Calu3 (cell line): ENCODE measurements around the gene AGER. TPM values are rescaled to one million over a fixed set of nuclear protein-coding genes. Genes with fewer than 3 reads are reported as not detected.

ENCODE experiments used
- Bru-seq: library from RNA; stranded (reverse); fragments of 400-500 nt; gene quantifications from one replicate; lab custom pipeline; 2021; lab: Mats Ljungman, UMichigan
- BruChase-seq, 2 experiments: library from RNA; stranded (reverse); fragments of 400-500 nt; gene quantifications; one replicate each; lab custom pipeline; 2021; lab: Mats Ljungman, UMichigan
- BruUV-seq: library from RNA; stranded (reverse); fragments of 400-500 nt; replicated peaks from 2 replicates; lab custom pipeline; 2021; lab: Mats Ljungman, UMichigan
- CTCF ChIA-PET: fragments of 300-600 bp; sonication (Branson Sonifier 250); formaldehyde crosslinking; loops from one replicate; lab custom pipeline; 2022; ENCODE audit warnings: antibody characterized with exemption; lab: Charles Lee
- DNase-seq: peaks from one replicate; pipeline ENCODE4 v3.0.0; 2022
- H3K27ac Mint-ChIP-seq: one replicate; pipeline ENCODE4 v1.8.0; 2022; ENCODE audit warnings: mixed read lengths; ENCODE audit not compliant: unreplicated experiment
- H3K27me3 Mint-ChIP-seq: one replicate; pipeline ENCODE4 v1.8.0; 2022; ENCODE audit warnings: mixed read lengths; ENCODE audit not compliant: unreplicated experiment
- H3K36me3 Mint-ChIP-seq: one replicate; pipeline ENCODE4 v1.8.0; 2022; ENCODE audit warnings: mild to moderate bottlenecking, moderate library complexity, mixed read lengths; ENCODE audit not compliant: insufficient read depth, unreplicated experiment
- H3K4me1 Mint-ChIP-seq: one replicate; pipeline ENCODE4 v1.8.0; 2022; ENCODE audit warnings: mild to moderate bottlenecking, low read depth, mixed read lengths; ENCODE audit not compliant: unreplicated experiment
- H3K4me3 Mint-ChIP-seq: one replicate; pipeline ENCODE4 v1.8.0; 2022; ENCODE audit warnings: mild to moderate bottlenecking, low read depth, moderate library complexity, mixed read lengths; ENCODE audit not compliant: unreplicated experiment
- H3K9me3 Mint-ChIP-seq: one replicate; pipeline ENCODE4 v1.8.0; 2022; ENCODE audit warnings: low read depth, mixed read lengths; ENCODE audit not compliant: unreplicated experiment
- intact Hi-C: fragments of 100-400 bp; cut with micrococcal nuclease; formaldehyde crosslinking; loops from one replicate; pipeline ENCODE4 v1.10.0; 2022; ENCODE audit not compliant: unreplicated experiment
- long read RNA-seq: library from polyadenylated mRNA; stranded (forward); transcript quantifications from one replicate; pipeline ENCODE4 v2.0.0, GENCODE V29; 2022
- total RNA-seq: library from RNA; stranded (reverse); gene quantifications from 2 replicates; pipeline ENCODE4 v1.2.3, GENCODE V29; 2022
- TF ChIP-seq, protein P1 (sequence below): fragments of 200-600 bp; IDR thresholded peaks from one replicate; pipeline ENCODE4 v1.8.0; 2022; ENCODE audit warnings: antibody characterized with exemption; ENCODE audit not compliant: unreplicated experiment

Gene AGER
- total RNA-seq = 14.3 and 14.4 TPM in 2 replicates
- percentile 57 among the genes with signal in this experiment for Bru-seq, nascent RNA
- BruChase-seq, experiment 1, labeled RNA remaining after a 6-hour chase = percentile 76 among the genes with signal in this experiment
- BruChase-seq, experiment 2, labeled RNA remaining after a 2-hour chase = percentile 78 among the genes with signal in this experiment
- long read RNA-seq, partial matches to known transcripts = 1 of 4 reads
- long read RNA-seq, other reads (novel, unspliced or antisense) = 2 of 4 reads

DNA sequence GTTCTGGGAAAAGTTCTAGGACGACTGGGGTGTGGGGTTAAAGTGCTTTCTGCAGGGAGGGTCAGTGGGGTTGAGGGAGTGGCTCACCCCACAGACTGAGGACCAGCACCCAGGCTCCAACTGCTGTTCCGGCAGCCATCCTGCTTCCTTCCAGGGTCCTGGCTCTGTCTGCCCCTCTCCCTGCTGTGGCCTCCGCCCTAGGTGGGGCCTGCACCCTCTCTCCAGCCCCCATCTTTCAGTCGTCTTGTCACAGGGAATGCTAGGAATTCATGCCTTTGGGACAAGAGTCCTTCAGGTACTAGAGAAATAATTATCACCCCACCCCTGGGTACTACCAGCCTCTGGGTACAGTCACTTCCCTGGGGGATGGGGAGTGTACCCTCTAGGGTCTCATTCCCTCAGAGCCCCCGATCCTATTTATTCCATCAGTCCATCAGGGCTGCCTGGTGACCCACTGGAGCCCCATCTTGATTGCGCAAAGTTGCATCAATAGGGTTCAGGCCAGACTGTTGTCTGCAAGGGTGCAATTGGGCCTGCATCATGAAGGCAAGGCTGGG is at the start of gene AGER:
TSS of gene AGER (minus strand) at position 170 of the 557 bp plus-strand sequence. CDS start at position 139, 31 bp downstream.
- CTCF ChIA-PET = no interaction called here
- DNase-seq = no peak
- Mint-ChIP-seq H3K27me3 (no peaks in the 10 kb centered on the region), H3K27ac (no peak within 1 kb of the TSS), H3K4me1 (peaks cover 22% of the 10 kb centered on the region), H3K36me3 (peaks cover 76% of the 10 kb centered on the region), H3K9me3 (no peaks in the 10 kb centered on the region), H3K4me3 (no peak within 1 kb of the TSS)
- intact Hi-C loops = no loop called here
- TF ChIP-seq, protein P1, sequence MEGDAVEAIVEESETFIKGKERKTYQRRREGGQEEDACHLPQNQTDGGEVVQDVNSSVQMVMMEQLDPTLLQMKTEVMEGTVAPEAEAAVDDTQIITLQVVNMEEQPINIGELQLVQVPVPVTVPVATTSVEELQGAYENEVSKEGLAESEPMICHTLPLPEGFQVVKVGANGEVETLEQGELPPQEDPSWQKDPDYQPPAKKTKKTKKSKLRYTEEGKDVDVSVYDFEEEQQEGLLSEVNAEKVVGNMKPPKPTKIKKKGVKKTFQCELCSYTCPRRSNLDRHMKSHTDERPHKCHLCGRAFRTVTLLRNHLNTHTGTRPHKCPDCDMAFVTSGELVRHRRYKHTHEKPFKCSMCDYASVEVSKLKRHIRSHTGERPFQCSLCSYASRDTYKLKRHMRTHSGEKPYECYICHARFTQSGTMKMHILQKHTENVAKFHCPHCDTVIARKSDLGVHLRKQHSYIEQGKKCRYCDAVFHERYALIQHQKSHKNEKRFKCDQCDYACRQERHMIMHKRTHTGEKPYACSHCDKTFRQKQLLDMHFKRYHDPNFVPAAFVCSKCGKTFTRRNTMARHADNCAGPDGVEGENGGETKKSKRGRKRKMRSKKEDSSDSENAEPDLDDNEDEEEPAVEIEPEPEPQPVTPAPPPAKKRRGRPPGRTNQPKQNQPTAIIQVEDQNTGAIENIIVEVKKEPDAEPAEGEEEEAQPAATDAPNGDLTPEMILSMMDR = no peak
- no TSS peak for BruUV-seq

DNA sequence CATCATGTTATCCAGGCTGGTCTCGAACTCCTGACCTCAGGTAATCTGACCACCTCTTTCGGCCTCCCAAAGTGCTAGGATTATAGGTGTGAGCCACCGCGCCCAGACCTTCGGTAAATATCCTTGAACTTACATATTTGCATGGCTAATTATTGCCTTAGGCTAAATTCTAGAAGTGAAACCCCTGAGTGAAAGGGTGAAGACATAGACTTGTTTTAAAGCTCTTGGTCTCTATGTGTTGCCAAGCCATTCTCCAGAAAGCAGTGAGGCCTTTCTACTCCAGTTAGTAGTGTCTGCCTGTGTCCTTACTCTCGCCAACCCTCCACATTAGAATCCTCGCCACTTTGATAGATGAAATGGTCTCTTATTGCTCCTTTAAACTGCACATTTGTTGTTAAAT is 42.4 kb upstream of the AGER start:
- peaks cover 29% of the 10 kb centered on the region for H3K27me3 Mint-ChIP-seq
- CTCF ChIA-PET = interaction anchor here (0.6 kb wide), 1 partner anchor 29 kb away, joined by 3 read pairs; no protein-coding TSS in a partner anchor
- H3K9me3 Mint-ChIP-seq = no peaks in the 10 kb centered on the region
- intact Hi-C loops = no loop called here
- DNase-seq = no peak
- no peak overlapping the region for H3K27ac Mint-ChIP-seq
- H3K4me1 Mint-ChIP-seq = no peaks in the 10 kb centered on the region
- TF ChIP-seq, protein P1 = no peak
- H3K36me3 Mint-ChIP-seq = no peaks in the 10 kb centered on the region
- no TSS peak for BruUV-seq
- H3K4me3 Mint-ChIP-seq = no peak overlapping the region

DNA sequence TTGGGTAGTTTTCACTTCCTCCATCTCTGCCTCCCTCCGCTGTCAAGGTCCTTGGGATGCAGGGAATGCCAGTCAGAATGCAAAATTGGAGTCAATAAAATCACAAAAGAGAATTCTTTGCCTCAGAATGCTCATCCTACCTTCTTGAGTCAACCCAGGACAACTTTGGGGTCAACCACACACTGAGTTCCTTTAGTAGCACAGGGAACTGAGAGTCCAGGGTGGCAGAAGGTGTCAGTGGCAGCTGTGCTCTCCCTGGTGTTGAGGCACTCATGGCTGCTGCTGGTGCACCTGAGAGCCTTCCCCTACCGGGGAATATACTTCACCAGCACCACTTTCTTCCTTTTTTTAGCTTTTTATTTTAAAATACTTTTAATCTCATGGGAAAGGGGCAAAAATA is 40.6 kb upstream of the AGER start:
- no peaks in the 10 kb centered on the region for H3K36me3 Mint-ChIP-seq
- CTCF ChIA-PET = no interaction called here
- no peaks in the 10 kb centered on the region for H3K4me1 Mint-ChIP-seq
- intact Hi-C loops = no loop called here
- peaks cover 43% of the 10 kb centered on the region for H3K27me3 Mint-ChIP-seq
- BruUV-seq = no TSS peak
- H3K4me3 Mint-ChIP-seq = no peak overlapping the region
- TF ChIP-seq, protein P1 = no peak
- no peak overlapping the region for H3K27ac Mint-ChIP-seq
- H3K9me3 Mint-ChIP-seq = no peaks in the 10 kb centered on the region
- DNase-seq = no peak

DNA sequence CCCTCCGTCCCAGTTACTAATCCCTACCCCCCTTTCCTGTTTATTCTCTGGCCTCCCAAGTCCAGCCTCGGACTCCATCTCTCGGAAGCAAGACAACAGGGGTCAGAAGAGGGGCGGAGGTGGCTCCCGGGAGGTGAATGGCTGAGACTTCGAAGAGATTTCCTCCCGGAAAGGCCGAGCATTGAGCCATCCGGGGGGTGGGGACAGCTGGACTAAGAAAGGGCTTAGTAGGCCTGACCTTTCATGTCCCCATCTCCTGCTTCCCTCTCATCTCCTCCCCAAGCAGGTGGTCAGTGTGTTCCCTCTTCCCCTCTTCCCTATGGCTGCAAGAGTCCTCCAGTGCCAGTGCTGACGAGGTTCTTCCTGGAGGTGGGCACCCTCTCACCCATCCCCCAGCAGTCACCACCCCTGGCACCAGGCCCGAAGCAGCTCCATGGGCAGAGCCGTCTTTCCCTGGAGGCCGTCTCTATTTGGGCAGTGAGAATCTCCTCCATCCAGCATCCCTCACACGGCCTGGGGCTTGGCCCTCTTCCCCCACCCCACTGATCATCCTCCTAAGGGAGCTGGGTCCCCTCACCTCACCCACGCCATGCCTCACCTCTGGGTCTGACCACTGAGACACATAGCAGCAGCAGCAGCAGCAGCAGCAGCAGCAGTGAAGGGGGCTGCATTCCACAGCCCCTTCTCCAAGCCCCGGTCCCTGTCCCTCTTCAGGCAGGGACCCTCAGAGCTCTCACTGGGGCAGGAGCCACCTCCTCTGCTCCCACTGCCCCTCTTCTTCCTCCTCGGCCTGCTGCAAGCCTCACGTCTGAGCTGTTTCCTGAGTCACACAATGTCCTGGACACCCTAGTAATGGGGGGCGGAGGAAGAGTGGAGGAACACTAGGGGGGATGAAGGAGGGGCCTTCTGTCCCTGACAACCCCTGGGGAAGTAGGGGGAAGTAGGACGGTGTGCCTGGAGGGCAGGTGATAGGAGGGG is 39.5 kb upstream of the AGER start, which contains the start of gene NOTCH4:
TSS of gene NOTCH4 (minus strand) at position 810 of the 978 bp plus-strand sequence. CDS start at position 671, 139 bp downstream.
- Mint-ChIP-seq H3K4me3 (no peak within 1 kb of the TSS), H3K27me3 (peaks cover 54% of the 10 kb centered on the region), H3K27ac (no peak within 1 kb of the TSS), H3K36me3 (no peaks in the 10 kb centered on the region), H3K4me1 (no peaks in the 10 kb centered on the region), H3K9me3 (no peaks in the 10 kb centered on the region)
- intact Hi-C loops = no loop called here
- TF ChIP-seq, protein P1 = no peak
- CTCF ChIA-PET = interaction anchor here (0.6 to 0.8 kb wide), 3 partner anchors 20 to 1845 kb away, joined by 3 to 10 read pairs (median 4); partner anchors contain the start of gene PBX2
- no TSS peak for BruUV-seq
- DNase-seq = no peak
